Heart left ventricle (tissue), 16 donors: Measurements from ENCODE around the gene HGFAC. TPM values are rescaled to one million over a fixed set of nuclear protein-coding genes. Genes with fewer than 3 reads are reported as not detected.

Experiments
- ATAC-seq, 4 donors: fragments of 200-7000 bp; cut with Tn5 transposase; one replicate each; pipeline ENCODE4 v1.9.1; 2020 to 2022; ENCODE audit warnings: moderate library complexity in 4 of 4, mild to moderate bottlenecking in 3 of 4, moderate number of reproducible peaks in 1 of 4
- DNase-seq, 5 donors: peaks; one replicate each; pipeline ENCODE4 v3.0.0-alpha.2; 2020
- H3K27ac ChIP-seq, 12 donors: fragments of 200-600 bp; sonication (generic) in 4 of 12; one replicate each; pipeline versions ENCODE4 v1.5.0 to v1.8.0; 2016 to 2022; ENCODE audit warnings: mild to moderate bottlenecking in 2 of 12
- H3K27me3 ChIP-seq, 9 donors: fragments of 200-600 bp; sonication (generic) in 2 of 9; one replicate each; pipeline versions ENCODE4 v1.5.1 to v1.8.0; 2016 to 2022; ENCODE audit warnings: mild to moderate bottlenecking in 3 of 9
- H3K36me3 ChIP-seq, 9 donors: fragments of 200-600 bp; sonication (generic) in 2 of 9; one replicate each; pipeline versions ENCODE4 v1.5.0 to v1.8.0; 2018 to 2022; ENCODE audit warnings: mild to moderate bottlenecking in 2 of 9
- H3K4me1 ChIP-seq, 12 donors: fragments of 200-600 bp; sonication (generic) in 4 of 12; one replicate each; pipeline versions ENCODE4 v1.5.0 to v1.8.0; 2016 to 2022; ENCODE audit warnings: mild to moderate bottlenecking in 3 of 12
- H3K4me3 ChIP-seq, 12 donors: fragments of 200-600 bp; sonication (generic) in 4 of 12; one replicate each; pipeline versions ENCODE4 v1.5.0 to v1.8.0; 2017 to 2022; ENCODE audit warnings: mild to moderate bottlenecking in 9 of 12, moderate library complexity in 4 of 12
- H3K9me3 ChIP-seq, 12 donors: fragments of 200-600 bp; sonication (generic) in 4 of 12; one replicate each; pipeline versions ENCODE4 v1.5.0 to v1.8.0; 2016 to 2022; ENCODE audit warnings: mild to moderate bottlenecking in 1 of 12
- POLR2A ChIP-seq, 2 donors: fragments of 450-650 bp; IDR thresholded peaks; one replicate each; pipeline ENCODE4 v1.6.1; 2017; ENCODE audit warnings: antibody characterized with exemption in 2 of 2, mild to moderate bottlenecking in 2 of 2, moderate library complexity in 2 of 2
- WGBS, 4 donors: extraction: QIAGEN DNeasy Blood & Tissue Kit in 2 of 4; methylation state at CpG; one replicate each; pipeline versions ENCODE4 v1.1.5 to v1.1.7; 2013 to 2018; 5-methylcytosine and 5-hydroxymethylcytosine counted together
- intact Hi-C, 10 donors: fragments of 100-400 bp; cut with DNase I; formaldehyde crosslinking; loops; one replicate each; pipeline versions ENCODE4 v1.11.1 to v1.14.2; 2022
- polyA plus RNA-seq, 2 donors: library from polyadenylated mRNA; stranded (reverse); fragments of 200-250 nt; gene quantifications; one replicate each; pipeline ENCODE4 v1.2.3, GENCODE V29; 2013
- total RNA-seq, 9 donors: library from RNA; depleted of rRNA in 2 of 9; stranded (reverse); fragments of >200 nt in 2 of 9; fragmentation: NEBNext Ultra II Directional in 3 of 9; extraction: Animal tissue kit (Norgen Biotek cat#: 25700) in 3 of 9; gene quantifications; one replicate each; pipeline versions ENCODE4 v1.1.0 to v1.2.4, GENCODE V29; 2016 to 2023
- TF ChIP-seq, protein P1 (sequence below), 12 donors: fragments of 200-600 bp; sonication (generic) in 4 of 12; IDR thresholded peaks; one replicate each; pipeline versions ENCODE4 v1.5.0 to v1.8.0; 2018 to 2022; ENCODE audit warnings: antibody characterized with exemption in 12 of 12, mild to moderate bottlenecking in 5 of 12
- donor health status: ischemic (EF 13 %, LVEDD 7.1; RV severe dilation, severe dysfunction).
- donor health status: healthy with polysubstance abuse.
- donor health status: DM: no; HTN: yes; CAD: no.
- donor health status: DM: no; HTN: no; CAD: no.
- donor health status: ischemic (EF 25% LVEDD 6.9; RV normal size, moderate dysfunction).
- donor health status: ischemic (EF 25% LVEDD 5.7; RV mildly dilated, moderate dysfunction).
- donor health status: healthy.
- donor health status: DM: yes; HTN: yes; CAD: no.
- donor health status: ischemic (EF 35%, LVEDD 5.7; RV mildly dilated, moderate dysfunction).
- donor health status: nonischemic (EF 11% LVEDD 7.7; RV severe dilation, severe dysfunction).
- donor health status: DM: yes; HTN: yes; CAD: no.
- donor health status: PGD.
- donor health status: ischemic (EF 29% LVEDD 5.4; RV normal size, mild dysfunction).
- donor health status: nonischemic (EF 23%, LVEDD 6.1; RV moderate dilation, normal function).

HGFAC gene
- total and polyA plus RNA-seq, 11 donors, result 0.11 to 0.73 (median 0.47) TPM; not detected in 4

DNA sequence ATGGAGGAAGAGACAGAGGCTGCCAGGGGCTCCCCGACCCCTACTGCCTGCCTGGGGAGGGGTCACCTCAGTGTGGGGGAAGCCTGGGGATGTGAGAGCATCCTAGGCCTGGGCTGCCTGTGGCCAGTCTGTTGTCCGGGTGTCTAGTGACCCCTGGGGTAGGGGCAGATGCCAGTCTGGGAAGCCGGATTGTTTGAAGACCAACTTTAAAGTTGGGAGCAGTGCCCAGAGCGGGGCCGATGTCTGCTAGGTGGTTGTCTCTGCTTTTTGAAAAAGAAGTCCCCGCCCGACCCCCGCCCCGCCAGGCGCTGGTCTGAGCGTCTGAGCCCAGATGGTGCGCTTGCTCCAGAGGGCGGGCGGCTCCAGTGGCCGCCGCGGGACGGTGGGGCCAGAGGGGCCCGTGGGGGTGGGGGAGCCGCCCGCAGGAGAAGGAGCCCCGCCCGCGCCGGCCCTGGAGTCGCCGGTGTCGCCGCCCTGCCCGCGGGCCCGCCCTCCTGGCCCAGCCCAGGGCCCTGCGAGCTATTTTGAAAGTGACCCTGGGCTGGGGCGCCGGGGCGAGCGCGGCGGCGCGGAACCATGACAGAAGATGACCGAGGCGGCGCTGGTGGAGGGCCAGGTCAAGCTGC lies 21.1 kb downstream of the HGFAC start, which contains the start of gene DOK7:
Gene DOK7, plus strand, starts transcription at position 517 of the 626 bp plus-strand sequence. Its CDS starts 70 bp downstream, at position 587.
- Histone ChIP-seq H3K4me1 (peaks cover 0 to 57% (median 16%) of the 10 kb centered on the region in 12 donors), H3K36me3 (no peaks in the 10 kb centered on the region), H3K27ac (peak within 1 kb of the TSS; percentile 67 to 98 (median 88)), H3K4me3 (peak within 1 kb of the TSS; percentile 50 to 80 (median 64)), H3K9me3 (no peaks in the 10 kb centered on the region), H3K27me3 (peaks cover 0 to 24% (median 9%) of the 10 kb centered on the region in 9 donors)
- intact Hi-C loops, result loop anchor here in 3 of 10 donors (2.0 kb wide), 2 partner anchors 20 to 22 kb away; no protein-coding TSS in a partner anchor
- 5 to 12% (median 8%) methylated on average over 19 to 44 of the region's 44 CpGs for WGBS, 4 donors
- DNase-seq, result peak; percentile 66 to 81 (median 75)
- TF ChIP-seq, protein P1, sequence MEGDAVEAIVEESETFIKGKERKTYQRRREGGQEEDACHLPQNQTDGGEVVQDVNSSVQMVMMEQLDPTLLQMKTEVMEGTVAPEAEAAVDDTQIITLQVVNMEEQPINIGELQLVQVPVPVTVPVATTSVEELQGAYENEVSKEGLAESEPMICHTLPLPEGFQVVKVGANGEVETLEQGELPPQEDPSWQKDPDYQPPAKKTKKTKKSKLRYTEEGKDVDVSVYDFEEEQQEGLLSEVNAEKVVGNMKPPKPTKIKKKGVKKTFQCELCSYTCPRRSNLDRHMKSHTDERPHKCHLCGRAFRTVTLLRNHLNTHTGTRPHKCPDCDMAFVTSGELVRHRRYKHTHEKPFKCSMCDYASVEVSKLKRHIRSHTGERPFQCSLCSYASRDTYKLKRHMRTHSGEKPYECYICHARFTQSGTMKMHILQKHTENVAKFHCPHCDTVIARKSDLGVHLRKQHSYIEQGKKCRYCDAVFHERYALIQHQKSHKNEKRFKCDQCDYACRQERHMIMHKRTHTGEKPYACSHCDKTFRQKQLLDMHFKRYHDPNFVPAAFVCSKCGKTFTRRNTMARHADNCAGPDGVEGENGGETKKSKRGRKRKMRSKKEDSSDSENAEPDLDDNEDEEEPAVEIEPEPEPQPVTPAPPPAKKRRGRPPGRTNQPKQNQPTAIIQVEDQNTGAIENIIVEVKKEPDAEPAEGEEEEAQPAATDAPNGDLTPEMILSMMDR (IDR thresholded peaks at IDR 0.05), result no peak
- TF ChIP-seq POLR2A (IDR thresholded peaks at IDR 0.05), result peak; percentile 43
- ATAC-seq, result peak in 3 of 4 donors; percentile 26 to 69 (median 60)

DNA sequence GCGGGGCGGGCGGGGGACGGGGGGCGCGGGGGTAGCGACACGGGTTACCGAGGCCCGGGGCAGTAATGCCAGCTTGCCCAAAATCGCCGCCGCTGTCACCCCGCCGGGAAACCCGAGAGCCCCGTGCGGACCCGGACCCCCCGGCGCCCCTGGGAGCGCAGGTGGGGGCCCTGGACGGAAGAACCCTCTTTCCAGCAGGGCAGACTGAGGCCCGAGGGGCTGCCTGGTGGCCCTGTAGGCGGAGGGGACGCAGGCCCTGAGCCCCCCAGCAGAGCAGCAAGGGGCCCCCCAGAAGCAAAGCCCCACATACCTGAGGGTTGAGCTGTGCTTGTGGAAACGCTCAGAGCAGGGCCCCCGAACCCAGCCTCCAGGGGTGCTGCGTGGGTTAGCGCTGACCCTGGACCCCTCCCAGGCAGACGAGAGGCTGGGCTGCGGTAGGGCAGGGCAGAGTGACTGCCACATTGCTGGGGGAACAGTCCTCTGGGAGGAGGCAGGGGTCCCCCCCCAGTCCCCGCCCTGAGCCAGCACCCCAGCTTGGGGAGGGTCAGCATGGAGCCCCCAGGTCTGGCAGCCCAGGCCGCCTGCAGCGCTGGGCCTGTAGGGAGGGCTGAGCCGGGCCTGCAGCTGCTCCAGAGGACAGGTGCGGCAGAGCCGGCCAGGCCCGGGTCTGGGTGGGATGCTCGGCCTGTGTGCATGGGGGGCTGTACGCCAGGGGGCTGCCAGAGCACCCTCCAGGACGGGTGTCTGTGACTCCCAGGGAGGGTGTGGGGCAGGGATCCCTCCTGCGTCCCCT lies 22.0 kb downstream of the HGFAC start:
- H3K4me3 ChIP-seq, result peak overlapping the region; percentile 50 to 80 (median 64)
- H3K36me3 ChIP-seq, result no peaks in the 10 kb centered on the region
- no peaks in the 10 kb centered on the region for H3K9me3 ChIP-seq
- DNase-seq, result peak in 2 of 5 donors; percentile 29 to 62
- H3K4me1 ChIP-seq, result peaks cover 0 to 58% (median 16%) of the 10 kb centered on the region in 12 donors
- intact Hi-C loops, result loop anchor here in 3 of 10 donors (2.0 kb wide), 2 partner anchors 19 to 21 kb away; no protein-coding TSS in a partner anchor
- ATAC-seq, result peak in 1 of 4 donors; percentile 1
- H3K27me3 ChIP-seq, result peaks cover 0 to 24% (median 9%) of the 10 kb centered on the region in 9 donors
- H3K27ac ChIP-seq, result peak overlapping the region; percentile 64 to 98 (median 88)
- 27 to 84% (median 56%) methylated on average over 5 to 43 of the region's 43 CpGs for WGBS, 4 donors
- TF ChIP-seq, protein P1 (IDR thresholded peaks at IDR 0.05), result no peak
- TF ChIP-seq POLR2A (IDR thresholded peaks at IDR 0.05), result no peak

DNA sequence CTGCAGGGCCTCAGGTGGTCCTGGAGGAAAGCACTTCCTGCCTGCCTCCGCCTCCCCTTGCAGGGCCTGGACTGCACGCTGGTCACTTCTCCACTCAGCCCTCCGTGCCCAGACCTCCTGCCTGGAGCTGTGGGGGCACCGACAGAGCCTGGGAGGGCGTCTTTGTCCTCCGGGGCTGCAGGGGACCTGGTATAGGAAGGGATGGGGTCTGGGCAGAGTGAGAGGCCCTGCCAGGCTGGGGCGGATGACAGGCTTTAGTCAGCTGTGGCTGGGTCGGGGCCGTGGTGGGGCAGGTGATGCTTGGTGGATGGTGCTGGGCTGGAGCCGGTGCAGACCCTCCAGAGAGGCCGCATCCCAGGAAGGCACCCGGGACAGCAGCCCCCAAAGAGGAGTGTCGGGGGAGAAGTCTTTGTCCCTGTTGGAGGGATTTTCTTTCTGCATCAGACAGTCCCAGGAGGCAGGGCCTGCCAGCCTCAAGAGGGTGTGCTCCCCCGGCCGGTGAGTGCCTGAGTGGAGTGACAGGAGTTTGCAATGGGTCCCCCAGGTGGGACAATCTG lies 22.7 kb downstream of the HGFAC start:
- ATAC-seq (no peak), DNase-seq (peak in 1 of 5 donors; percentile 46)
- H3K4me3 ChIP-seq, result peak overlapping the region; percentile 50 to 80 (median 64)
- no peaks in the 10 kb centered on the region for H3K9me3 ChIP-seq
- intact Hi-C loops, result no loop called here
- TF ChIP-seq POLR2A (IDR thresholded peaks at IDR 0.05), result no peak
- TF ChIP-seq, protein P1 (IDR thresholded peaks at IDR 0.05), result no peak
- WGBS, 4 donors, result 56 to 77% (median 62%) methylated on average over 5 to 15 of the region's 15 CpGs
- H3K36me3 ChIP-seq, result no peaks in the 10 kb centered on the region
- H3K4me1 ChIP-seq, result peaks cover 0 to 64% (median 16%) of the 10 kb centered on the region in 12 donors
- peaks cover 0 to 24% (median 9%) of the 10 kb centered on the region in 9 donors for H3K27me3 ChIP-seq
- peak overlapping the region in 11 of 12 donors; percentile 64 to 98 (median 90) for H3K27ac ChIP-seq
